Ecto neural progenitor cell (in vitro differentiated cells): ENCODE data around the gene ASTN2.
"Not testable (repeated sequence)": the region's sequence is repeated elsewhere in the genome, so short reads cannot be mapped to it uniquely, and the experiment has no call there.

Source experiments
- DNase-seq: peaks from one replicate; pipeline ENCODE4 v3.0.0-alpha.2; 2018; ENCODE audit warnings: low spot score

ASTN2 gene

DNA sequence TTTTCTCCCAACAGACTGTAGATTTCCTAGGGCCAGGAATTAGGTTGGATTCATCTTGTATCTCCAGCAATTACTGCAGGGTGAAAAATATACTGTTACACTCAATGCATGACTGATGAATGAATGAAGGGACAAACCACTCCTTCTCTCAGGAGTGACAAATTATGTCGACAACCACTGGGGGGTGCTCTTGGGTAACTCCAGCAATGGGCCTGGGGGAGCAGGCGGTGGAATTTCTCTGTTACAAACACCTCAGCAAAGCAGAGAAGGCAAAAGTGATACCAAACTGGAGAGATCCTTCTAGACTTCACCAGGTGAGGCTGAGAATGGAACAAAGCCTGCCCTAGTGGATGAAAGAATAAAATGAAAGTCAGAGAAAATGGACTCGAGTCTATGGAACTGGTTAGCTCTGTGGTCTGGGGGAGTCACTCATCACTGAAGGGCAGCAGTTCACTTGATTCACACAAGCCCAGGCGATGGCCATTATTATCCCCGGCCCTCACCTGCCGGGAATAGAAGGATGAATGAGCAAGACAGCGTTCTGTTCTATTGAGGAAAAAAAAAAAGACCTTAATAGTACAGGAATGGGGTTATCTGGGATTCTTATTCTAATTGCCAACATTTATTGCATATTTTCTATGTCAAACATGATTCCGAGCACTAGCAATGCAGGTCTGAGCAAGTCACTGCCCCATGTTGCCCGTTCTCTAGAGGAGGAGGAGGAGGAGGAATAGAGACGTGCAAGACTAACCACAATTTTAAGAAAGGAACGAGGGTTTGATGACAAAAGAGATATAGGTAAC lies 341.1 kb downstream of the ASTN2 start:
- DNase-seq = peak; percentile 68

DNA sequence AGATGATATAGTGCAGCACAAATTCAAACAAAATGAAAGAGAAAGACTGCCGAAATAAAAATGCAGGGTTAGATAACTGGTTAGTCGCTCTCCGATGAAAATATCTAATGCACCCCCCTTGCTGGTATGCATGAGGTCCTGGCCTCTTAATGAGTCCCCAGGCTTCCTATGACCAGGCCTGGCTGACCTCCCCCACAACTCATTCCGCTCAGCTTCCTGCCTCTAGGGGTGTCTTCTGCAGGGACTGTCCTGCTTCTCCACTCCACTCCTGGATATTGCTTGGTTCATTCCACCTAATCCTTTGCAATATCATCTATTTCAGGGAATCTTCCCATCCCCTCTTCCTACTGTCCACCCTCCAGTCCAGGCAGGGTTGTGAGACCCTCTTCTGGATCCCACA lies 341.8 kb downstream of the ASTN2 start:
- DNase-seq = no peak

GRCh38 chr9:117072216-117072615 lies 342.6 kb downstream of the ASTN2 start:
- no peak for DNase-seq

DNA sequence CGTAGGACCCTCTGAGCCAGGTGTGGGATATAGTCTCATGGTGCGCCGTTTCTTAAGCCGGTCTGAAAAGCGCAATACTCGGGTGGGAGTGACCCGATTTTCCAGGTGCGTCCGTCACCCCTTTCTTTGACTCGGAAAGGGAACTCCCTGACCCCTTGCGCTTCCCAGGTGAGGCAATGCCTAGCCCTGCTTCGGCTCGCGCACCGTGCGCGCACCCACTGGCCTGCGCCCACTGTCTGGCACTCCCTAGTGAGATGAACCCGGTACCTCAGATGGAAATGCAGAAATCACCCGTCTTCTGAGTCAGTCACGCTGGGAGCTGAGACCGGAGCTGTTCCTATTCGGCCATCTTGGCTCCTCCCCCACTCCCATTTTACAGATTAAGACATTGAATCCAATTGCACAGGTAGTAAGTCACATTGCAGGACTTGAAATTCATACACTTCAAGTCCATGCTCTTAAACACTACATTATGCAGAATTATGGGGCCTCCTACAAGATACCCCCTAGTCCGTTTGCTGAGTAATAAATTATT lies 343.1 kb downstream of the ASTN2 start:
- DNase-seq = not testable (repeated sequence)

DNA sequence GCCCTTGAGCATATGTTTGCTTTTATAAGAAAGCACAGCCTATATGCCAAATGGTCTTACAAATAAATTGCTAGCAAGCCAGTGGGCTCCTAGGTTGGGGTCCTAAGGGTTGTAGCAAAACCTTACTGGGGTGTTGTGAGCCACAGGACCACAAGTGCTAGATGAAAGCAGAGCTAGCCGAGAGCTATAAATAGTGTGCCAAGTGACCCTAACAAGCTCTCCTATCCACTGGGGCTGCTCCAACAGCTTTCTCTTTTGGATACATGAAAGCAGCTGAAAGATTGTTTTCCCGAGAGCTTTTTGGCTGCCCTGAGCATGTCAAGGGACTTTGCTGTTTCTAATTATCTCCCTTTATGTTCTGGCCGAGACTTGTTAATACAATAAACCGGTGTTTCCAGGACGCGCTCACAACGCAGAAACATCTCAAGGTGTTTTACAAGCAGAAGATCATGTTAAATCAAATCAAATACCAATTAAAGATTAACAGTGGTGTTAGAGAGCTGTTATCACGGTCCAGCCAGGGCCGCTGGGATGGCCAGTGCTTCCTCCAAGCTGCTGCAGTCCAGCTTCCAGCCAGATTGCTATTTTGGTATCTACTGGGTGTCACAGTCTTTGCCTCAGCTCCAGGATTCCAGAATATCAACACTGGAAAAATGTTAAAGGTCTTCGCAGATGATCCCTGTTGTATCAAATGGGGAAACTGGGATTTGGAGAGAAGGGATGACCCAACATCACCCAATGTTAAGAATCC lies 351.0 kb downstream of the ASTN2 start:
- DNase-seq = no peak

- DNase-seq = no peak
These were observed 353.9 kb downstream of the ASTN2 start for GRCh38 chr9:117060963-117061362.

- DNase-seq = no peak
These were observed 364.9 kb downstream of the ASTN2 start for GRCh38 chr9:117050007-117050406.

GRCh38 chr9:117046666-117047327 lies 368.1 kb downstream of the ASTN2 start:
- no peak for DNase-seq

- DNase-seq = peak; percentile 60
These were observed 370.6 kb downstream of the ASTN2 start for GRCh38 chr9:117044241-117044640.

GRCh38 chr9:117043159-117043558 lies 371.7 kb downstream of the ASTN2 start:
- DNase-seq = no peak

- DNase-seq = no peak
These were observed 379.3 kb downstream of the ASTN2 start for GRCh38 chr9:117035546-117035945.

DNA sequence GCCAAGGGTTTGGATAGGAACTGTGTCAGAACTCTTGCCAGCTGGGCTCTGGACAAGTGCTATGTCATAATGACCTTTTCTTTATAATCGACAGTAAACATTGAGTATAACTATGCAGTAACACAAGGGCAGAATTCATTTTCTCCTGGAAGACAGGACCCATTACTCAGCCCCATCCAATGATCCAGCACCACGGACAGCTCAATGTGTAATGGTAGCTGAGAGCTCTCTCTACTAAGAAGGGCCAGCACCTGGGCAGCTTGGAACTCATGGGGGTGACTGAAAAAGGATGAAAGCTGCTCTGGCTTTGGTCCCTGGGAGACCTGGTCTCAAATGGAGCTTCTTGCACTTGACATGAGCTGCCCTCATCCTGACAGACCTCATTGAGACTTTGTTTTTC lies 380.0 kb downstream of the ASTN2 start:
- peak; percentile 59 for DNase-seq

GRCh38 chr9:117030254-117030768 lies 384.5 kb downstream of the ASTN2 start:
- DNase-seq = no peak

DNA sequence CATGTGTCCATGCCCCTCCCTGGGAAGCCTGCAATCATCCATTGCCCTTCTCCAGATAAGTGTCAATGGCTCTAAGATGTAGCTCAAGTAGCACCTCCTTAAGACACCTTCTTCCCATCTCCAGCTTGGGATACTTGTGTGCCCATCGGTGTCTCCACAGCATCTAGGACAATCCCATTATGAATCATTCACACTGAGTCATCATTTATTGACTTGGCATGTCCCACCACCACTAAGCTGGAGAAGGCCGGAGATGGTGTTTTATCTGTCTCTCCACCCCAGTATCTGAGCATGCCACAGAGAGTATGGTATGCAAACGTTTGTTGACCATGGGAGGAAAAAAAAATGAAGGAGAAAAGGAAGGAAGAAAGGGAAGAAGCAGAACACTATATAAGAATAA lies 385.5 kb downstream of the ASTN2 start:
- DNase-seq = no peak

DNA sequence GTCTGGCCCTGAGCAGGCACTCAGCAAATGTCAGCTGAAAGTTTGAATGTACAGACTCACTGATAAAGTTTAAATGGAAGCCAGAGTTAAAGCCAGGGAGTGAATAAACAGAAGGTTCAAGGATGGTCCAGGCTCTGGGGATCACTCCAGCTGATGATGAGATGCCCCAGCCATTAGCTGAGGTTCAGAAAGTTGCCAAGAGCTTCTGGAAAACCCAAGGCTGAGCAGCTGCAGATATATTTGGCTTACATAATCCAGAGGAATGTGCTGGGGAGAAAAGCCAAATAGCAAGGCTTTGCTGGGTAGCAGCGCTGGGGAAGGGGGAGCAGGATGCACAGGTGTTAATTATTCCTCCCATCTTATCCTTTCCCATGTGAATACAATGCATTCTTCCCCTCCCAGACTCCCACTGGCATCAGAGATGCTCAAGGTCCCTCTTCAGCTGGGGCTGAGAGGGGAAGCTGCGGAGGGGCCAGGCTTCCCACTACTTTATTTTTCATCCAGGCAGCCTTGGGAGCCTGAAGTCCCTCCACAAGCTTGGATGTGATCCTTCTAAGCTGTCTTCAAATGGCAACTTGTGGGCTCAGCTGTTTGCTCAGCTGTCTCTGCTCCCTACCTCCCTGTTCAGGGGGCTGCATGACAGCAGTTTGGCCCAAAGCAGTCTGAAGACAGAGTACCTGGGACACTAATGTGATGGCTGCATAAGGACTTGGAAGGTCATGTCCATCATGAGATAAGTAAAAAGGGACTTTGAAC lies 386.6 kb downstream of the ASTN2 start:
- no peak for DNase-seq

- no peak for DNase-seq
These were observed 393.0 kb downstream of the ASTN2 start for GRCh38 chr9:117021906-117022305.

DNA sequence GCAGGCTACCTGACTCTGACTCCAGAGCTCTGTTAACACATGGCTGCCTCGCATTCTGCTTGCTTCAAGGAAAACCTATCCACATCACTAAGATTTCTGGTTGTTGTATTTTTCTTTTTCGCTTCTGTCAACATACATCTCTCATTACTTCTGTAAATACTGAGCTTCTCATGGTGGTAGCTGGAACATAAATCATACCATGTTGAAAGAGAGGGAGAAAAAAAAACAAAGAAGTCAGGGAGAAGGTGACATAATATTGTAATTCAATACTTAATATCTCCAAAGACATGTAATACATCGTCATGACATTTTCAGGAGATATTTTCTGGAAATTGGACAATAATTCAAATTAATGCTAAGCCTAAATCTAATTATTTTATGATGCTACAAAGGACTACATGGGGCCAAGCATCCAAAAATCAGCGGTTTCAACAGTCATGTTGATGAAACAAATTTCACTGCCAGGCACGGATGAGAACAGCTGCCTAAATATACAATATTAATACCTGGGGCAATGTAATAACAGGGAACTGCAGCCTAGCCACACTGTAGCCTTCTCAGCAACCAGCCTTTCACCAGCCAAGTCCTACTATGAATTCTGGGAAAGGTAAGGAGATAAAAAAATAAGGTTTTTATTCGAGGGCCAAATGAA lies 395.8 kb downstream of the ASTN2 start:
- DNase-seq = no peak

DNA sequence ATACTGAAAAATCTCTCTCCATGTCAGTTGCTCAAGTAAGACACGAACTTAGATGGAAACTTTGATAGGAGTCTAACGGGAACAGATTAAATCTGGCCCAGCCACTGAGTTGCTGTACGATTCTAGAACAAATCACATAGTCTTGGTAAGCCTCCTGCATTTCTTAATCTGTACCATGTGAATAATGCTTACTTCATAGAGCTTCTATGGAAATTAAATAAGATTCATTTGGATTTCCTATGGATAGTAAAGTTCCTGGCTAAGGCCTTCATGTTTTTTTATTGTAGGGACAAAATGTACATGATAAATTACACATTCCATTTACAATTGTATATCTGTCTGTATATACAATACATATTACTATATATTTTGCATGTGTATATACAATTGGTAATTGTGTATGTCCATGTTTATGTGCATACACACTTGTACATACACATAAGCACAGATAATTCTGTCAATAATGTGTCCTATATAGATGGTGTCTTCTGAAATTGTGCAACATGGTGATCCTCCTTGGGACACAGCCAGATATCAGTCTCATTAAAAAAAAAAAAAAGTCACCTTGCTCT lies 397.4 kb downstream of the ASTN2 start:
- no peak for DNase-seq

DNA sequence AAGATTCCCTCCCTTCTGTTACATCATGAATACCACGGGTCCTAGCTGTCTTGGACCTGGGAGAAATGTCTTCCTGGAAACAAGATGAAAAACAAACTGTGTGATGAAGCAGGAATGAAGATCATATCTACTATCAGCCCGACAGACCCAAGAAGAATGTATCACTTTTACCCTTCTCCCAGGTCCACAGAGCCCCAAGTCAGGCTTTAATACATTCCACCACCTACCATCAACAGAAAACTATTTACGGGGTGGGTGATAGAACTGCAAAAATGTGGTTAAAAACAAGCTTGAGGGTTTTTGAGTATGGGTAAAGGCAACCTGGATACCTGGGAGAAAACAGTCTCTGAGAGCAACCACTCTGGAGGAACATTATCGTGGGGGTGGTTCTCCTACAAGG lies 400.8 kb downstream of the ASTN2 start:
- no peak for DNase-seq

- DNase-seq = no peak
These were observed 401.3 kb downstream of the ASTN2 start for GRCh38 chr9:117013440-117013995.
